Small intestine (tissue), 7 donors: ENCODE results near the gene BEND2. TPM values are rescaled to one million over a fixed set of nuclear protein-coding genes. Genes with fewer than 3 reads are reported as not detected.

Source experiments
- DNase-seq, 2 donors: peaks; one replicate each; pipeline versions ENCODE4 v3.0.0 to v3.0.0-alpha.2; 2013
- FAIRE-seq: peaks from 2 replicates; lab custom pipeline; 2012; peaks lifted over from hg19 to GRCh38; lab: Jason Lieb, UNC
- H3K27ac ChIP-seq, 3 donors: one replicate each; pipeline ENCODE4 v1.5.1; 2013; ENCODE audit warnings: low read length in 2 of 3, mild to moderate bottlenecking in 2 of 3, control low read depth in 1 of 3, inconsistent platforms in 1 of 3, low read depth in 1 of 3, moderate library complexity in 1 of 3
- H3K27me3 ChIP-seq, 3 donors: one replicate each; pipeline ENCODE4 v1.6.1; 2013; ENCODE audit warnings: low read length in 3 of 3, inconsistent platforms in 1 of 3; ENCODE audit not compliant: control insufficient read depth in 3 of 3, insufficient read depth in 3 of 3
- H3K36me3 ChIP-seq, 3 donors: one replicate each; pipeline ENCODE4 v1.6.1; 2013; ENCODE audit warnings: low read length in 3 of 3, inconsistent platforms in 1 of 3, low read depth in 1 of 3, mild to moderate bottlenecking in 1 of 3, moderate library complexity in 1 of 3; ENCODE audit not compliant: control insufficient read depth in 3 of 3, insufficient read depth in 2 of 3
- H3K4me1 ChIP-seq, 3 donors: one replicate each; pipeline ENCODE4 v1.6.1; 2013; ENCODE audit warnings: low read length in 2 of 3, inconsistent platforms in 1 of 3, low read depth in 1 of 3, mild to moderate bottlenecking in 1 of 3, moderate library complexity in 1 of 3; ENCODE audit not compliant: control insufficient read depth in 3 of 3, insufficient read depth in 2 of 3
- H3K4me3 ChIP-seq, 3 donors: one replicate each; pipeline ENCODE4 v1.5.1; 2013; ENCODE audit warnings: low read length in 3 of 3, control low read depth in 1 of 3, inconsistent platforms in 1 of 3, low read depth in 1 of 3, mild to moderate bottlenecking in 1 of 3, moderate library complexity in 1 of 3
- H3K9me3 ChIP-seq, 2 donors: one replicate each; pipeline ENCODE4 v1.6.1; 2013; ENCODE audit warnings: low read depth in 1 of 2, low read length in 1 of 2; ENCODE audit not compliant: control insufficient read depth in 2 of 2, insufficient read depth in 1 of 2
- WGBS, 3 donors: extraction: QIAGEN DNeasy Blood & Tissue Kit; methylation state at CpG; one replicate each; pipeline ENCODE4 v1.1.7; 2013; 5-methylcytosine and 5-hydroxymethylcytosine counted together
- polyA plus RNA-seq, 4 donors: library from polyadenylated mRNA; stranded (reverse) in 3 of 4; unstranded in 1 of 4; fragments of 200-250 nt in 3 of 4; fragments of 120-200 nt in 1 of 4; gene quantifications; one replicate each; pipeline versions ENCODE4 v1.2.1 to v1.2.3, GENCODE V29; 2013
- donor health status: healthy with polysubstance abuse.
- donor health status: control.
- donor health status: control.
- donor health status: Bipolar disorder and iron deficiency.
- donor health status: healthy.

The BEND2 gene
- polyA plus RNA-seq, 4 donors = 0.01 TPM; not detected in 3

DNA sequence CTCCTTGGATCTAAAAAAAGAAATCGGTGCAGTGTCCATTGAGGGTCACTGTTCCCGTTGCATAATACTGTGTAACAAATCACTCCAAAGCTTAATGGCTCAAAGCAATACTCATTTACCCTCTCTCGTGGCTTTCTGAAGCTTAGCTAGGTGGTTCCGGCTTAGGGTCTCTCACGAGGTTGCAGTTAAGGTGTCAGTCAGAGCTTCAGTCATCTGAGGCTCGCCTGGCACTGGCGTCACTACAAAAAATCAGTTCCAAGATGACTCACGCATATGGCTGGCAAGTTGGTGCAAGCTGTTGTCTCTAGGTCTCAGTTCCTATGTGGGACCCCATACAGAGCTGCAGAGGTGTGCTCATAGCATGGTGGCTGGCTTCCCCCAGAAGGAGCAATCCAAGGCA lies 91.0 kb downstream of the BEND2 start:
- Histone ChIP-seq H3K27me3 (no peaks in the 10 kb centered on the region), H3K4me1 (no peaks in the 10 kb centered on the region), H3K4me3 (no peak overlapping the region), H3K36me3 (no peaks in the 10 kb centered on the region), H3K27ac (no peak overlapping the region), H3K9me3 (no peaks in the 10 kb centered on the region)
- 66 to 84% (median 78%) methylated on average over 8 of the region's 8 CpGs for WGBS, 3 donors
- DNase-seq = no peak
- no peak for FAIRE-seq

- Histone ChIP-seq H3K4me3 (no peak overlapping the region), H3K27me3 (no peaks in the 10 kb centered on the region), H3K27ac (no peak overlapping the region), H3K36me3 (no peaks in the 10 kb centered on the region), H3K9me3 (no peaks in the 10 kb centered on the region), H3K4me1 (no peaks in the 10 kb centered on the region)
- no peak for FAIRE-seq
- DNase-seq = no peak
Observed at GRCh38 chrX:18126971-18127370, 93.7 kb downstream of the BEND2 start.

GRCh38 chrX:18119856-18120255 lies 100.8 kb downstream of the BEND2 start:
- peaks cover 0 to 1% (median 0%) of the 10 kb centered on the region in 3 donors for H3K27me3 ChIP-seq
- no peak overlapping the region for H3K27ac ChIP-seq
- no peak for DNase-seq

More at GRCh38 chrX:18119856-18120255, 100.8 kb downstream of the BEND2 start:
- FAIRE-seq = no peak
- H3K4me1 ChIP-seq = no peaks in the 10 kb centered on the region
- no peaks in the 10 kb centered on the region for H3K36me3 ChIP-seq
- no peaks in the 10 kb centered on the region for H3K9me3 ChIP-seq
- 63 to 90% (median 79%) methylated on average over 2 of the region's 2 CpGs for WGBS, 3 donors
- no peak overlapping the region for H3K4me3 ChIP-seq

Other genes with a start within 250 kb of the BEND2 start
- gene SCML2, start 133.8 kb upstream of the BEND2 start, polyA plus RNA-seq = 1 to 10 TPM in 3 of 4 donors, under 1 TPM in 1; 0.54 to 5.0 (median 1.7) TPM
- 1 to 10 TPM in 1 of 4 donors, under 1 TPM in 3; 0.22 to 3.3 (median 0.52) TPM for gene CDKL5, start 204.7 kb upstream of the BEND2 start, polyA plus RNA-seq